NCI-H460 (cell line): ENCODE results near the gene ZNF780B. TPM values are rescaled to one million over a fixed set of nuclear protein-coding genes. Genes with fewer than 3 reads are reported as not detected.

Experiments
- DNase-seq: peaks from one replicate; pipeline ENCODE4 v3.0.0-alpha.2; 2016; ENCODE audit warnings: low read depth; ENCODE audit errors: extremely low read depth
- polyA plus RNA-seq: library from polyadenylated mRNA; depleted of rRNA; stranded (reverse); fragments of >200 nt; gene quantifications from 2 replicates; pipeline ENCODE4 v1.2.3, GENCODE V29; 2014; cell fraction: nucleus; rRNA removed
- total RNA-seq: library from RNA; depleted of rRNA; stranded (reverse); fragments of >200 nt; shearing (Covaris generic); gene quantifications from 2 replicates; pipeline ENCODE4 v1.2.3, GENCODE V29; 2014; rRNA removed

Gene ZNF780B
- 3.9 and 7.5 TPM in 2 replicates for total RNA-seq
- polyA plus RNA-seq = 3.1 and 5.3 TPM in 2 replicates

- DNase-seq = peak; percentile 19
Measured at GRCh38 chr19:40055832-40056504, at the start of gene ZNF780B. ZNF780B (minus strand) TSS chr19:40056231; CDS start chr19:40050332, 5,899 bp downstream.

DNA sequence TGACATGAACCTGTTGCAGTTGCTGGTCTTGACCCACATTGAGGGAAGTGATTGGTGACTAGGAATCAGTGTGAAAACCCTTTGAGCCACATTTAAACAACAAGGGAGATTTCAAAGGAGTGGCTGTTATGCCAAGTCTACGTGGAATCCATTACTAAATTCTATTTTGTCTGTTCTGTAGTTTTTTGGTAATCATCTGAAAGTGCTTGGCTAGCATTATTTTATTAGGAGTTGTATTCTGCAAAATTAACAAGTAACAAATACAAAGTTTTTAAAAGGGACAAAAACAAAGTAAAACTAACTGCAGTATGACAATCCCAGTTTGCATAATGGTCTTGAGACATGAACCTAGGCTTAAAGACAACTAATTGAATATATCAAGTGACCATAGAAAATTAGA, 48.7 kb upstream of the ZNF780B start:
- no peak for DNase-seq

- no peak for DNase-seq
Measured at GRCh38 chr19:40103600-40103999, 47.6 kb upstream of the ZNF780B start.

- no peak for DNase-seq
Measured at GRCh38 chr19:40101813-40102212, 45.8 kb upstream of the ZNF780B start.

GRCh38 chr19:40093416-40093815, 37.4 kb upstream of the ZNF780B start:
- DNase-seq = no peak

DNA sequence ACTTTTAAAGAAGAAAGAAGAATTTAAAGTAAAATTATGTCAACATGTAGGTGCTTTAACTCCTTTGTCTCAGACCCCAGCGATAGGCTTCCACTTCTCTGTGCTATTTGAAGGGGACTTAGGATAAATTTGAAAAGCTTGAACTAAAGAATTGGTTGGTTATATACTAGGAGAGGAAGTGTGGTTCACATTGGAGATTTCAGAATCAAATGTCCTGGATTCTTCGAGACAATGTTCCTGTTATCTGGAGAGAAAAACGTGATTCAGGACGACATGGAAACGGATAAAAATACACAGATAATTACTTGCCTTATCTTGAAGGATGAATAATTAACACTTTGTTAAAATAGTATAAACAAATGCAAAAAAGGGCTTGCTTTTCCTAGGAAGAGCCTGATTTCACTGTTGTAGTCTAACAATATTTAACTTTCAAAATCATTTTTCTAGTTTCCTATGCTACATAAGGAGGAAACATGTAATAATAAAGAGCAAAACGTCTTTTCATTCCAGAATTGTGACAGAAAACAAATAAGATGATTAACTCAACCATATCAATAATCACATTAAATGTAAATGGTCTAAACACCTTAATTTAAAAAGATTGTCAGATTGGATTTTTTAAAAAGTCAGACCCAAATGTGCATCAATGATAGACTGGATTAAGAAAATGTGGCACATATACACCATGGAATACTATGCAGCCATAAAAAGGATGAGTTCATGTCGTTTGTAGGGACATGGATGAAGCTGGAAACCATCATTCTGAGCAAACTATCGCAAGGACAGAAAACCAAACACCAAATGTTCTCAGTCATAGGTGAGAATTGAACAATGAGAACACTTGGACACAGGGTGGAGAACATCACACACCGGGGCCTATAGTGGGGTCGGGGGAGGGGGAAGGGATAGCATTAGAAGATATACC, 35.4 kb upstream of the ZNF780B start:
- no peak for DNase-seq

DNA sequence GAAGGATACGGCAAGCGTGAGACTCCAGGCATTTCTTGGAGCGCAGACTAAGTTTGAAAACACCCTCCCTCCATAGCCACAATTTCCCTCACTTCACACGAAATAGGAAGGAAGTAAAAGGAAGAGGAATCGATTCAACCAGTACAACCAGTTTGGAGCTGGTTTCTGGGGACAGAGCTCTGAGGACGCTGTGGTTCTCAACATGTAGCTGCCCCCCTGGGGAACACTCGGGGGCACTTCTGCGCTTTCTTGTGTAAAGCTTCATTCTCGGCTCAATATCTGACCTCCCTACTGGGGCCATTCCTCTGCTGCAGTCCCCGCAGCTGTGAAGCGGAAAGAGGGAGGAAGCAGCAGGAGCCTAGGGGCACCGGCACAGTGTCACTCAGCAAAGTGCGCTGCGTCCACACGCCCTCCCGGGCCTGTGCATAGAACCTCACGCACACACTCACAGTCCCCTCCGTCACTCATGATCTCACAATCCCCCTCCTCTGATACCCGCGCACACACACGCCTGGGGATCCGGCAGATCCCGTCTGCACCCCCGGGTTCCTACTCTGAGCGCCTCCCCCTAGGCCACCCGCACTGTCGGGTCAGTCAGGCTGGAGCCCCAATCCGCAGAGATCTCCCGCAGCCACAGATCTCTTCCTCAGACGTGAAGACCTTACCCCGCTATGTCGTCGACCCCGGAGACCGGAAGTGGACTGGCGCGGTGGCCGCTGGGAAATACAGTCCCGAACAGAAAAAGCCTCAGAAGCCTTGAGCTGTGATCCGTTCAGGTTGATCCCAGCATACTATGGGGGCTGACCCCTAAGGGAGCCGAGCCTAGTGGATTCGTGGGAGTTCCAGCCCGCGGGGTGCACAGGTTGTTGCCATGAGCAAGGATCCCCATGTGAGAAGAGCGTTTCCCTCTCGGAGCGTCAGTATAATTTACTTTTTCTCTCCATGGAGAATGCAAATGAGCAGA, 34.5 kb upstream of the ZNF780B start, which contains the start of gene ZNF780A:
ZNF780A (minus strand) TSS at position 703 of the 964 bp plus-strand sequence. CDS start 6,190 bp downstream, outside the sequence.
- peak; percentile 46 for DNase-seq

DNA sequence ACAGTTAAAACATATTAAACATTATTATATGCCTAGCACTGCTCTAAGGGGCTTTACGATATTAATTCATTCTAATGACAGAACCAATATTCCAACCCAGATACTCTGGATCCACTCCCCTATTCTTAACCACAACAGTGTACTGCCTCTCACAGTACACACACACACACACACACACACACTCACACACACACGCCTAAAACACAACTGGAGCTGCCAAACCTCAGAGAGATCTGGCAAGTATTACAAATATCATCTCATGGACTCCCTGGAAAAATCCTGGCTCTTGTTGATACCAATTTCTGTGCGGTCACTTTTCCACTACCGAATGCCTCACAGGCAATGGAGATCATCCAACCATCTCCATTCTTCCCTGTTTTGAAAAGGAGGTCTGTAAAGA, 33.4 kb upstream of the ZNF780B start:
- DNase-seq = no peak

GRCh38 chr19:40088299-40089047, 32.4 kb upstream of the ZNF780B start:
- no peak for DNase-seq

DNA sequence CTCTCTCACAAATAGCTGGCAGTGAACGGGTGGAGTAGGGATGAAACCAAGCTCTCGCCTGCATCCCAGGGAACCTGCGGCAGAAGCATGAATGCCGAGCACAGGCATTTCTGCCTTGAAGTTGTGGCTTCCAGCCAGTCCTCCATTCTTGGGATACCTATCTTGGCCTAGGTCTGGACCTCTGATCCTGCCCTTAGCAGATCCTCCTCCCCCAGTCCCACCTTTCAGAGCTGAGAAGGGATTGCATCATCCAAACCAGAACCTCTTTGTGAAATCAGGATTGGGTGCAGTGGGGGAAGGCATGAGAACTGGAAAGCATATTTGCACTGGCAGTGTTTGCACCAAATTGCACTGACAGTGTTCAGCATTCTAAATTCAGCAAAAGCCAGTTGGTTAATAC, 28.9 kb upstream of the ZNF780B start:
- DNase-seq = no peak

GRCh38 chr19:40081411-40081810, 25.4 kb upstream of the ZNF780B start:
- no peak for DNase-seq

DNA sequence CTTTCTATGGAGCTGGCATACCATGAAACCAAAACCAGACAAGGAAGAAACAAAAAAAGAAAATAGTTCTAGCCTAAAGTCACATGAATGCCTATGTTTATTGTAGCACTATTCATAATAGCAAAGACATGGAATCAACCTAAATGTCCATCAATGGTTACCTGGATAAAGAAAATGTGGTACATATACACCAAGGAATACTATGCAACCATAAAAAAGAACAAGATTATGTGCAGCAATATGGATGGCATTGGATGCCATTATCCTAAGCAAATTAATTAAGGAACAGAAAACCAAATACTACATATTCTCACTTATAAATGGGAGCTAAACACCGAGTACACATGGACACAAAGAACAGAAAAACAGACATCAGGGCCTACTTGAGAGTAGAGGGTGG, 24.3 kb upstream of the ZNF780B start:
- DNase-seq = no peak

DNA sequence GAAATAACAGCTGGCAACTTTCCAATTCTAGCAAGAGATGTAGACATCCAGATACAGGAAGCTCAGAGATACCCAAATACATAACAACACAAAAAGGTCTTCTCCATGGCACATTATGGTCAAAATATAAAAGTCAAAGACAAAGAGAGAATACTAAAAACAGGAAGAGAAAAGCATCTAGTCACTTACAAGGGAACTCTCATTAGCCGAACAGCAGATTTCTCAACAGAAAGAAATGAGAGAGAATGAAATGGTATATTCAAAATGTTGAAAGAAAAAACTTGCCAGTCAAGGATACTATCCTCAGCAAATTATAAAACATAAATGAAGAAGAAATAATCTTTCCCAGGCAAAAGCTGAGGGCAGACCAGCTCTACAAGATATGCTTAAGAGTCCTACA, 22.3 kb upstream of the ZNF780B start:
- DNase-seq = no peak

GRCh38 chr19:40070058-40070457, 14.0 kb upstream of the ZNF780B start:
- no peak for DNase-seq

GRCh38 chr19:40059624-40060023, 3.6 kb upstream of the ZNF780B start:
- DNase-seq = no peak

- no peak for DNase-seq
Measured at GRCh38 chr19:40057166-40057565, 1.1 kb upstream of the ZNF780B start.

DNA sequence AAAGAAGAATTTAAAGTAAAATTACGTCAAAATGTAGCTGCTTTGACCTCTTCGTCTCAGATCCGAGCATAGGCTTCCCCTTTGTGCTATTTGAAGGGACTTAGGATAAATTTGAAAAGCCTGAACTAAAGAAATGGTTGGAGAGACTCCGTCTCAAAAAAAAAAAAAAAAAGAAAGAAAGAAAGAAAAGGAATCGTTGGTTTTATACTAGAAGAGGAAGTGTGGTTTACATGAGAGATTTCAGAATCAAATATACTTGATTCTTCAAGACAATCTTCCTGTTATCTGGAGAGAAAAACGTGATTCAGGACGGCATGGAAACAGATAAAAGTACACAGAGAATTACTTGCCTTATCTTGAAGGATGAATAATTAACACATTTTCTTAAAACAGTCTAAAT, 474 bp upstream of the ZNF780B start:
- no peak for DNase-seq

DNA sequence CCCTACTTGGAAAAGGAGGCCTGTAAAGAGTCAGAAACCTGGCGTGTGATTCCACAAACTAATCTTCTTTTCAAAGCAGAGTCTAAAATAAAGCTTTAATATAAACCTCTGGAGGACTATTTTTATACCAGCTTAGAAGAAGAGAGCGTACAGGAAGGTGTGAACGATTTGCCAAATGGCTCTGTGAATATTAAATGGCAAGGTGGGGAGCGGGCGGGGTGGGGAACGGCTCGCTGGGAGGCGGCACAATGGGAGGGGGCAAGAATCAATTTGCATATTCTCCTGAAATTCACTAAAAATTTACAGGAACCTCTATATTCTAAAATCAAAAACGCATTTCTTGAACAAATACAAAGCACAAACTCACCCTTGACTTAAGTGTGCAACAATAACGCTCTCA, 982 bp downstream of the ZNF780B start:
- DNase-seq = no peak

GRCh38 chr19:40054632-40055031, 1.4 kb downstream of the ZNF780B start:
- DNase-seq = no peak

- no peak for DNase-seq
Measured at GRCh38 chr19:40053491-40053890, 2.5 kb downstream of the ZNF780B start.
